Measurements from ENCODE around the gene DSE.

DSE gene

GRCh38 chr6:116328528-116328903, 42.2 kb upstream of the DSE start:
- TF ChIP-seq RAD21 (IDR thresholded peaks at IDR 0.05; ENCODE audit: low read depth) (no peak), FOXM1 (IDR thresholded peaks at IDR 0.05; ENCODE audit: borderline replicate concordance, low read depth) (no peak), ZBTB7A (IDR thresholded peaks at IDR 0.05; ENCODE audit: low read depth) (no peak), REST (IDR thresholded peaks at IDR 0.05; ENCODE audit: low read depth) (no peak), EP300 (IDR thresholded peaks at IDR 0.05; ENCODE audit: borderline replicate concordance) (no peak), YY1 (IDR thresholded peaks at IDR 0.05; ENCODE audit: low read depth) (no peak), CEBPB (IDR thresholded peaks at IDR 0.05) (no peak), TEAD4 (IDR thresholded peaks at IDR 0.05) (no peak), TCF12 (IDR thresholded peaks at IDR 0.05; ENCODE audit: low read depth) (no peak), MAX (IDR thresholded peaks at IDR 0.05) (no peak)

- TF ChIP-seq EGR1 (IDR thresholded peaks at IDR 0.05) = no peak
- TF ChIP-seq FOXM1 (IDR thresholded peaks at IDR 0.05; ENCODE audit: borderline replicate concordance, low read depth) = no peak
- TF ChIP-seq TAF1 (IDR thresholded peaks at IDR 0.05; ENCODE audit: low read depth) = no peak
- no peak for TF ChIP-seq NFIC (IDR thresholded peaks at IDR 0.05)
- TF ChIP-seq YY1 (IDR thresholded peaks at IDR 0.05; ENCODE audit: low read depth) = no peak
- TF ChIP-seq TEAD4 (IDR thresholded peaks at IDR 0.05) = no peak
- no peak for TF ChIP-seq ZBTB7A (IDR thresholded peaks at IDR 0.05; ENCODE audit: low read depth)
- TF ChIP-seq USF1 (IDR thresholded peaks at IDR 0.05) = no peak
- no peak for TF ChIP-seq EP300 (IDR thresholded peaks at IDR 0.05; ENCODE audit: borderline replicate concordance)
- no peak for TF ChIP-seq RAD21 (IDR thresholded peaks at IDR 0.05; ENCODE audit: low read depth)
- no peak for TF ChIP-seq TCF12 (IDR thresholded peaks at IDR 0.05; ENCODE audit: low read depth)
Measured at GRCh38 chr6:116329156-116329555, 41.6 kb upstream of the DSE start.

- no peak for TF ChIP-seq MAX (IDR thresholded peaks at IDR 0.05)
- TF ChIP-seq TEAD4 (IDR thresholded peaks at IDR 0.05) = no peak
- no peak for TF ChIP-seq TCF12 (IDR thresholded peaks at IDR 0.05; ENCODE audit: low read depth)
- no peak for TF ChIP-seq EGR1 (IDR thresholded peaks at IDR 0.05)
- TF ChIP-seq FOXM1 (IDR thresholded peaks at IDR 0.05; ENCODE audit: borderline replicate concordance, low read depth) = no peak
- TF ChIP-seq REST (IDR thresholded peaks at IDR 0.05; ENCODE audit: low read depth) = no peak
- no peak for TF ChIP-seq USF1 (IDR thresholded peaks at IDR 0.05)
Measured at GRCh38 chr6:116330511-116330910, 40.2 kb upstream of the DSE start.

GRCh38 chr6:116332096-116332495, 38.7 kb upstream of the DSE start:
- TF ChIP-seq EP300 (IDR thresholded peaks at IDR 0.05; ENCODE audit: borderline replicate concordance) (no peak), CEBPB (IDR thresholded peaks at IDR 0.05) (no peak), YY1 (IDR thresholded peaks at IDR 0.05; ENCODE audit: low read depth) (no peak), REST (IDR thresholded peaks at IDR 0.05; ENCODE audit: low read depth) (no peak), TEAD4 (IDR thresholded peaks at IDR 0.05) (no peak)

- TF ChIP-seq NFIC (IDR thresholded peaks at IDR 0.05) (no peak), EP300 (IDR thresholded peaks at IDR 0.05; ENCODE audit: borderline replicate concordance) (no peak), REST (IDR thresholded peaks at IDR 0.05; ENCODE audit: low read depth) (no peak), CEBPB (IDR thresholded peaks at IDR 0.05) (no peak), TEAD4 (IDR thresholded peaks at IDR 0.05) (no peak)
Measured at GRCh38 chr6:116335612-116336215, 35.0 kb upstream of the DSE start.
